ENCODE data around the gene TAPT1. TPM values are rescaled to one million over a fixed set of nuclear protein-coding genes. Genes with fewer than 3 reads are reported as not detected.

The TAPT1 gene
- total and polyA plus RNA-seq, 2 donors (not counting 3 experiments of a cell fraction or from before 2014, with no cell fraction given): 6.9 to 17.5 TPM

GRCh38 chr4:16202598-16202997 lies 23.7 kb downstream of the TAPT1 start:
- CTCF ChIA-PET: interaction anchor here (1.7 to 1.8 kb wide), 2 partner anchors 40 to 63 kb away, joined by 5 to 7 read pairs; no protein-coding TSS in a partner anchor
- no peak overlapping the region for H3K9ac ChIP-seq (replicated peaks; ENCODE audit: extremely low read depth, insufficient read depth, low read length)
- H3K4me3 ChIP-seq (replicated peaks in 1 of 3; ENCODE audit: insufficient read depth in 1 of 3, low read depth in 1 of 3, low read length in 3 of 3): no peak overlapping the region
- H3K36me3 ChIP-seq (ENCODE audit: control insufficient read depth in 2 of 2, extremely low read depth in 1 of 2, insufficient read depth in 2 of 2, low read length in 2 of 2): no peaks in the 10 kb centered on the region
- DNase-seq (ENCODE audit: low read depth, low spot score): no peak
- H3K27me3 ChIP-seq (ENCODE audit: control insufficient read depth in 2 of 2, insufficient read depth in 2 of 2, low read length in 2 of 2): no peaks in the 10 kb centered on the region
- BruUV-seq (replicated peaks): no TSS peak
- H3K27ac ChIP-seq (ENCODE audit: insufficient read depth, low read depth, low read length): no peak overlapping the region
- H3K9me3 ChIP-seq (replicated peaks; ENCODE audit: control insufficient read depth, insufficient read depth, low read length): no peaks in the 10 kb centered on the region
- FAIRE-seq: no peak
- no peaks in the 10 kb centered on the region for H3K79me2 ChIP-seq (ENCODE audit: control insufficient read depth, insufficient read depth, low read length)
- H3K4me2 ChIP-seq (ENCODE audit: insufficient read depth, low read length): no peak overlapping the region
- intact Hi-C loops (cut with micrococcal nuclease): no loop called here
- no peaks in the 10 kb centered on the region for H3K9me1 ChIP-seq (replicated peaks; ENCODE audit: control insufficient read depth, extremely low read depth, insufficient read depth, low read length)
- H2AFZ ChIP-seq (ENCODE audit: low read depth, low read length): no peak overlapping the region
- TF ChIP-seq MYC (IDR thresholded peaks at IDR 0.05; ENCODE audit: low read depth, low read length) (no peak), POLR2A (IDR thresholded peaks at IDR 0.05; ENCODE audit: low read depth, low read length) (no peak), CTCF (IDR thresholded peaks at IDR 0.05; ENCODE audit: extremely low read depth in 1 of 2, insufficient read depth in 1 of 2, low read depth in 1 of 2, low read length in 2 of 2) (no peak), FOS (IDR thresholded peaks at IDR 0.05; ENCODE audit: borderline replicate concordance, insufficient read depth, low read length) (no peak), GATA2 (IDR thresholded peaks at IDR 0.05; ENCODE audit: insufficient read depth, insufficient read length, low read depth, low read length) (no peak), MAX (IDR thresholded peaks at IDR 0.05; ENCODE audit: insufficient read depth, insufficient read length) (no peak), EZH2 (IDR thresholded peaks at IDR 0.05; ENCODE audit: borderline replicate concordance, low read depth, low read length, severe bottlenecking) (no peak), POLR2AphosphoS5 (IDR thresholded peaks at IDR 0.05; ENCODE audit: insufficient read depth, low read depth, low read length) (no peak), JUN (IDR thresholded peaks at IDR 0.05; ENCODE audit: borderline replicate concordance, insufficient read depth, insufficient read length, low read depth) (no peak)
- no peaks in the 10 kb centered on the region for H4K20me1 ChIP-seq (replicated peaks; ENCODE audit: control insufficient read depth, extremely low read depth, insufficient read depth, low read length)
- peaks cover 11% of the 10 kb centered on the region for H3K4me1 ChIP-seq (ENCODE audit: control insufficient read depth, extremely low read depth, insufficient read depth, low read length)
- POLR2A ChIA-PET: no interaction called here
- dilution Hi-C loops (cut with MboI; ENCODE audit: extremely low pct_ligation_motif_present, low sequenced_read_pairs): no loop called here
